Body of pancreas (tissue), 4 donors: ENCODE measurements around the gene PDZD11.

Source experiments
- CTCF ChIP-seq, 7 experiments: fragments of 450-650 bp in 4 of 7; fragments of 200-600 bp in 3 of 7; sonication (generic) in 3 of 7; IDR thresholded peaks; one replicate each; pipeline ENCODE4 v1.5.1; 2016 to 2019; ENCODE audit warnings: antibody characterized with exemption in 7 of 7
- POLR2A ChIP-seq, 3 donors: fragments of 450-650 bp; IDR thresholded peaks; one replicate each; pipeline ENCODE4 v1.6.1; 2016; ENCODE audit warnings: antibody characterized with exemption in 3 of 3, mild to moderate bottlenecking in 2 of 3

- no peak for TF ChIP-seq CTCF (IDR thresholded peaks at IDR 0.05)
- TF ChIP-seq POLR2A (IDR thresholded peaks at IDR 0.05), result no peak
Observed at GRCh38 chrX:70244881-70245280, 44.8 kb downstream of the PDZD11 start.
